Parathyroid adenoma (tissue), 2 donors: ENCODE measurements around the gene THSD4.

Source experiments
- H2AFZ ChIP-seq: fragments of 300-600 bp; sonication (generic); one replicate; pipeline ENCODE4 v1.7.0; 2017; ENCODE audit warnings: antibody characterized with exemption, mild to moderate bottlenecking
- H3K27ac ChIP-seq: fragments of 300-600 bp; sonication (generic); one replicate; pipeline ENCODE4 v1.7.0; 2017
- H3K27me3 ChIP-seq: fragments of 300-600 bp; sonication (generic); one replicate; pipeline ENCODE4 v1.7.0; 2017; ENCODE audit warnings: low read length; ENCODE audit not compliant: control insufficient read depth, insufficient read depth
- H3K36me3 ChIP-seq: fragments of 300-600 bp; sonication (generic); one replicate; pipeline ENCODE4 v1.7.0; 2017; ENCODE audit warnings: low read length; ENCODE audit not compliant: control insufficient read depth, insufficient read depth
- H3K4me1 ChIP-seq: fragments of 300-600 bp; sonication (generic); one replicate; pipeline ENCODE4 v1.7.0; 2017; ENCODE audit warnings: control low read depth
- H3K4me2 ChIP-seq: fragments of 300-600 bp; sonication (generic); one replicate; pipeline ENCODE4 v1.7.0; 2017; ENCODE audit warnings: low read length
- H3K4me3 ChIP-seq: fragments of 300-600 bp; sonication (generic); one replicate; pipeline ENCODE4 v1.7.0; 2017; ENCODE audit warnings: low read depth, low read length
- H3K79me2 ChIP-seq: fragments of 300-600 bp; sonication (generic); one replicate; pipeline ENCODE4 v1.7.0; 2017; ENCODE audit warnings: control low read depth
- H3K9ac ChIP-seq: fragments of 300-600 bp; sonication (generic); one replicate; pipeline ENCODE4 v1.7.0; 2017; ENCODE audit warnings: mild to moderate bottlenecking
- H3K9me3 ChIP-seq: fragments of 300-600 bp; sonication (generic); one replicate; pipeline ENCODE4 v1.7.0; 2017; ENCODE audit warnings: low read length; ENCODE audit not compliant: control insufficient read depth
- TF ChIP-seq, protein P1 (sequence below): fragments of 300-600 bp; sonication (generic); IDR thresholded peaks from one replicate; pipeline ENCODE4 v1.7.0; 2017; ENCODE audit warnings: antibody characterized with exemption, mild to moderate bottlenecking
- donor health status: primary hyperparathyroidism.

THSD4 gene

GRCh38 chr15:71585159-71585558 lies 469.9 kb downstream of the THSD4 start:
- TF ChIP-seq, protein P1, sequence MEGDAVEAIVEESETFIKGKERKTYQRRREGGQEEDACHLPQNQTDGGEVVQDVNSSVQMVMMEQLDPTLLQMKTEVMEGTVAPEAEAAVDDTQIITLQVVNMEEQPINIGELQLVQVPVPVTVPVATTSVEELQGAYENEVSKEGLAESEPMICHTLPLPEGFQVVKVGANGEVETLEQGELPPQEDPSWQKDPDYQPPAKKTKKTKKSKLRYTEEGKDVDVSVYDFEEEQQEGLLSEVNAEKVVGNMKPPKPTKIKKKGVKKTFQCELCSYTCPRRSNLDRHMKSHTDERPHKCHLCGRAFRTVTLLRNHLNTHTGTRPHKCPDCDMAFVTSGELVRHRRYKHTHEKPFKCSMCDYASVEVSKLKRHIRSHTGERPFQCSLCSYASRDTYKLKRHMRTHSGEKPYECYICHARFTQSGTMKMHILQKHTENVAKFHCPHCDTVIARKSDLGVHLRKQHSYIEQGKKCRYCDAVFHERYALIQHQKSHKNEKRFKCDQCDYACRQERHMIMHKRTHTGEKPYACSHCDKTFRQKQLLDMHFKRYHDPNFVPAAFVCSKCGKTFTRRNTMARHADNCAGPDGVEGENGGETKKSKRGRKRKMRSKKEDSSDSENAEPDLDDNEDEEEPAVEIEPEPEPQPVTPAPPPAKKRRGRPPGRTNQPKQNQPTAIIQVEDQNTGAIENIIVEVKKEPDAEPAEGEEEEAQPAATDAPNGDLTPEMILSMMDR = no peak
- no peaks in the 10 kb centered on the region for H3K4me1 ChIP-seq
- no peak overlapping the region for H3K4me2 ChIP-seq
- H3K9me3 ChIP-seq = no peaks in the 10 kb centered on the region
- no peak overlapping the region for H3K4me3 ChIP-seq
- H3K27ac ChIP-seq = no peak overlapping the region
- no peaks in the 10 kb centered on the region for H3K27me3 ChIP-seq
- no peaks in the 10 kb centered on the region for H3K36me3 ChIP-seq
- H3K79me2 ChIP-seq = no peaks in the 10 kb centered on the region
- no peak overlapping the region for H2AFZ ChIP-seq
- H3K9ac ChIP-seq = no peak overlapping the region

GRCh38 chr15:71586463-71586862 lies 471.2 kb downstream of the THSD4 start:
- H3K4me2 ChIP-seq = no peak overlapping the region
- no peaks in the 10 kb centered on the region for H3K79me2 ChIP-seq
- no peak overlapping the region for H3K9ac ChIP-seq
- no peaks in the 10 kb centered on the region for H3K4me1 ChIP-seq
- no peak overlapping the region for H2AFZ ChIP-seq
- no peaks in the 10 kb centered on the region for H3K9me3 ChIP-seq
- TF ChIP-seq, protein P1 = no peak
- H3K36me3 ChIP-seq = no peaks in the 10 kb centered on the region
- H3K27ac ChIP-seq = no peak overlapping the region
- H3K27me3 ChIP-seq = no peaks in the 10 kb centered on the region
- no peak overlapping the region for H3K4me3 ChIP-seq

- Histone ChIP-seq H3K36me3 (no peaks in the 10 kb centered on the region), H3K27me3 (no peaks in the 10 kb centered on the region)
Measured at GRCh38 chr15:71588746-71589145, 473.5 kb downstream of the THSD4 start.

DNA sequence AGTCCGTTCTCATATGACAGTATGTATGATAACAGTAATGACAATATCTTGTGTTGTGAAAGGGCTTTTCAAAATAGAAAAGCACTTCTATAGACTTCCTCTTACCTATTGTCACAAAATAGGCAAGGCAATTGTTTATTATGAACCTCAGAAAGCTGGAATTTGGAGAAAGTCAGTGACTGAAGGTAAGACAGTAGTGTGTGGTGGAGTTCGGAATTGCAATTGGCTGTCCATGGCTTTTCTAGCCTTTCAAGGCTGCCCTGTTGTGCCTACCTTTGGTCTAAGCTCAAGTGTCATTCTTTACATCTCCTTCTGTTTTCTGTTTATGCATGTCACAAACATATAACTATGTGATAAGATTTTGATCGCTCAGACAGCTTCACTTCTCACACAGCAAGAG lies 475.8 kb downstream of the THSD4 start:
- Histone ChIP-seq H3K9ac (no peak overlapping the region), H3K9me3 (no peaks in the 10 kb centered on the region), H2AFZ (no peak overlapping the region), H3K79me2 (no peaks in the 10 kb centered on the region), H3K4me1 (no peaks in the 10 kb centered on the region), H3K27ac (no peak overlapping the region), H3K27me3 (no peaks in the 10 kb centered on the region), H3K4me2 (no peak overlapping the region), H3K36me3 (no peaks in the 10 kb centered on the region), H3K4me3 (no peak overlapping the region)
- TF ChIP-seq, protein P1 = no peak

More at GRCh38 chr15:71588746-71589145, 473.5 kb downstream of the THSD4 start:
- Histone ChIP-seq H3K9me3 (no peaks in the 10 kb centered on the region), H3K79me2 (no peaks in the 10 kb centered on the region), H3K27ac (no peak overlapping the region), H2AFZ (no peak overlapping the region), H3K4me2 (no peak overlapping the region), H3K4me1 (no peaks in the 10 kb centered on the region), H3K4me3 (no peak overlapping the region), H3K9ac (no peak overlapping the region)
- TF ChIP-seq, protein P1 = no peak

GRCh38 chr15:71592203-71592602 lies 476.9 kb downstream of the THSD4 start:
- Histone ChIP-seq H3K36me3 (no peaks in the 10 kb centered on the region), H3K4me3 (no peak overlapping the region), H3K9ac (no peak overlapping the region), H3K79me2 (no peaks in the 10 kb centered on the region), H3K4me1 (no peaks in the 10 kb centered on the region), H3K9me3 (no peaks in the 10 kb centered on the region), H2AFZ (no peak overlapping the region), H3K4me2 (no peak overlapping the region), H3K27me3 (no peaks in the 10 kb centered on the region), H3K27ac (no peak overlapping the region)
- TF ChIP-seq, protein P1 = no peak
